Neural cell (in vitro differentiated cells): ENCODE results near the gene UNC5B. TPM values are rescaled to one million over a fixed set of nuclear protein-coding genes. Genes with fewer than 3 reads are reported as not detected.

Experiments
- H2AFZ ChIP-seq: fragments of 200-600, 300-800 bp; sonication (generic), shearing (Covaris generic); 2 replicates; pipeline ENCODE4 v1.6.0; 2014; ENCODE audit warnings: low read depth, mild to moderate bottlenecking, antibody characterized with exemption, low read length, moderate library complexity
- H3F3A ChIP-seq: fragments of 200-600 bp; shearing (Covaris generic); 2 replicates; pipeline ENCODE4 v1.6.1; 2016; ENCODE audit warnings: mild to moderate bottlenecking, moderate library complexity, mixed read lengths, antibody characterized with exemption, low read length; ENCODE audit not compliant: insufficient read depth, poor library complexity, severe bottlenecking
- H3K27ac ChIP-seq: fragments of 200-600, 300-800 bp; sonication (generic), shearing (Covaris generic); 2 replicates; pipeline ENCODE4 v1.5.1; 2014; ENCODE audit warnings: mild to moderate bottlenecking, low read length, moderate library complexity
- H3K27me3 ChIP-seq: fragments of 300-800, 200-600 bp; sonication (generic), shearing (Covaris generic); 2 replicates; pipeline ENCODE4 v1.6.0; 2014; ENCODE audit warnings: mild to moderate bottlenecking, low read depth, low read length, moderate library complexity; ENCODE audit not compliant: insufficient read depth
- H3K36me3 ChIP-seq: fragments of 300-800, 200-600 bp; sonication (generic), shearing (Covaris generic); 2 replicates; pipeline ENCODE4 v1.5.1; 2014; ENCODE audit warnings: mild to moderate bottlenecking, antibody characterized with exemption, low read length, moderate library complexity; ENCODE audit not compliant: insufficient read depth
- H3K4me2 ChIP-seq: fragments of 300-800, 200-600 bp; sonication (generic), shearing (Covaris generic); 2 replicates; pipeline ENCODE4 v1.6.0; 2014; ENCODE audit warnings: mild to moderate bottlenecking, low read length
- H3K4me3 ChIP-seq: fragments of 300-800, 200-600 bp; sonication (generic), shearing (Covaris generic); 2 replicates; pipeline ENCODE4 v1.5.1; 2014; ENCODE audit warnings: mild to moderate bottlenecking, low read length, moderate library complexity
- H3K79me2 ChIP-seq: fragments of 200-600 bp; shearing (Covaris generic); replicated peaks from 2 replicates; pipeline ENCODE4 v1.6.0; 2014; ENCODE audit warnings: mild to moderate bottlenecking, low read length, moderate library complexity; ENCODE audit not compliant: insufficient read depth
- H3K9ac ChIP-seq: fragments of 300-800, 200-600 bp; sonication (generic), shearing (Covaris generic); 2 replicates; pipeline ENCODE4 v1.6.1; 2016; ENCODE audit warnings: mild to moderate bottlenecking, low read length, mixed read lengths
- H3K9me2 ChIP-seq: fragments of 200-600 bp; shearing (Covaris generic); 2 replicates; pipeline ENCODE4 v1.6.1; 2016; ENCODE audit warnings: mild to moderate bottlenecking, low read length, mixed read lengths; ENCODE audit not compliant: insufficient read depth
- H3K9me3 ChIP-seq: fragments of 200-600, 300-800 bp; sonication (generic), shearing (Covaris generic); 2 replicates; pipeline ENCODE4 v1.6.1; 2016; ENCODE audit warnings: mild to moderate bottlenecking, mixed run types, low read length, moderate library complexity, mixed read lengths
- H4K20me1 ChIP-seq: fragments of 200-600 bp; shearing (Covaris generic); 2 replicates; pipeline ENCODE4 v1.6.1; 2016; ENCODE audit warnings: mild to moderate bottlenecking, mixed run types; ENCODE audit not compliant: insufficient read depth
- CTCF ChIP-seq: fragments of 450-650 bp; IDR thresholded peaks from 2 replicates; pipeline ENCODE4 v1.5.1; 2014; ENCODE audit warnings: antibody characterized with exemption, mild to moderate bottlenecking, moderate library complexity; ENCODE audit not compliant: poor library complexity, severe bottlenecking
- EP300 ChIP-seq: fragments of 450-650 bp; conservative IDR thresholded peaks from 2 replicates; pipeline ENCODE4 v1.6.1; 2014; ENCODE audit warnings: antibody characterized with exemption, mild to moderate bottlenecking, moderate library complexity; ENCODE audit not compliant: poor library complexity, severe bottlenecking
- EZH2 ChIP-seq: fragments of 200-600, 300-800 bp; shearing (Covaris generic), sonication (generic); IDR thresholded peaks from 2 replicates; pipeline ENCODE4 v1.6.1; 2014; ENCODE audit warnings: antibody characterized with exemption, low read length, borderline replicate concordance, mild to moderate bottlenecking; ENCODE audit not compliant: insufficient read depth, poor library complexity, severe bottlenecking
- MXI1 ChIP-seq: fragments of 450-650 bp; conservative IDR thresholded peaks from 2 replicates; pipeline ENCODE4 v1.6.1; 2014; ENCODE audit warnings: antibody characterized with exemption, mild to moderate bottlenecking; ENCODE audit not compliant: poor library complexity, severe bottlenecking
- POLR2AphosphoS5 ChIP-seq: IDR thresholded peaks from 2 replicates; pipeline ENCODE4 v1.6.1; 2012
- RAD21 ChIP-seq: fragments of 450-650 bp; conservative IDR thresholded peaks from 2 replicates; pipeline ENCODE4 v1.6.1; 2014; ENCODE audit warnings: antibody characterized with exemption, mild to moderate bottlenecking, moderate library complexity
- REST ChIP-seq: IDR thresholded peaks from 2 replicates; pipeline ENCODE4 v1.6.1; 2012; ENCODE audit warnings: borderline replicate concordance
- SMC3 ChIP-seq: fragments of 450-650 bp; conservative IDR thresholded peaks from 2 replicates; pipeline ENCODE4 v1.6.1; 2014; ENCODE audit warnings: antibody characterized with exemption, mild to moderate bottlenecking, moderate library complexity; ENCODE audit not compliant: poor library complexity
- TAF1 ChIP-seq: IDR thresholded peaks from 2 replicates; pipeline ENCODE4 v1.6.1; 2012; ENCODE audit warnings: low read depth
- polyA plus RNA-seq: library from polyadenylated mRNA; depleted of rRNA; stranded (reverse); fragments of >200 nt; gene quantifications from 2 replicates; pipeline ENCODE4 v1.2.3, GENCODE V29; 2014

The UNC5B gene
- polyA plus RNA-seq, 1 donor from 2014 or later: 2.0 TPM

- H3K9me2 ChIP-seq: no peaks in the 10 kb centered on the region
- no peaks in the 10 kb centered on the region for H3K27me3 ChIP-seq
- H3K79me2 ChIP-seq: no peaks in the 10 kb centered on the region
- no peak overlapping the region for H3K4me3 ChIP-seq
- H3K36me3 ChIP-seq: no peaks in the 10 kb centered on the region
- H3F3A ChIP-seq: no peaks in the 10 kb centered on the region
- no peak overlapping the region for H3K9ac ChIP-seq
- H4K20me1 ChIP-seq: no peaks in the 10 kb centered on the region
- no peak overlapping the region for H3K27ac ChIP-seq
- no peaks in the 10 kb centered on the region for H3K9me3 ChIP-seq
- H2AFZ ChIP-seq: no peak overlapping the region
- no peak overlapping the region for H3K4me2 ChIP-seq
- TF ChIP-seq RAD21 (no peak), POLR2AphosphoS5 (no peak), EZH2 (no peak), SMC3 (no peak), CTCF (no peak), TAF1 (no peak), EP300 (no peak), MXI1 (no peak), REST (no peak)
Measured at GRCh38 chr10:71197955-71198354, 14.4 kb upstream of the UNC5B start.

GRCh38 chr10:71201849-71202248 is 10.5 kb upstream of the UNC5B start:
- no peak overlapping the region for H3K4me2 ChIP-seq
- TF ChIP-seq EP300: no peak
- TF ChIP-seq SMC3: no peak
- H4K20me1 ChIP-seq: no peaks in the 10 kb centered on the region

GRCh38 chr10:71202314-71202713 is 10.1 kb upstream of the UNC5B start:
- TF ChIP-seq REST (no peak), MXI1 (no peak), EZH2 (no peak), RAD21 (no peak), TAF1 (no peak), CTCF (no peak), EP300 (no peak), SMC3 (no peak), POLR2AphosphoS5 (no peak)

More at GRCh38 chr10:71201849-71202248, 10.5 kb upstream of the UNC5B start:
- Histone ChIP-seq H3K9me2 (no peaks in the 10 kb centered on the region), H3K79me2 (no peaks in the 10 kb centered on the region), H3F3A (no peaks in the 10 kb centered on the region), H3K4me3 (no peak overlapping the region), H3K27ac (no peak overlapping the region), H3K9me3 (no peaks in the 10 kb centered on the region), H3K9ac (no peak overlapping the region), H3K36me3 (no peaks in the 10 kb centered on the region), H3K27me3 (no peaks in the 10 kb centered on the region), H2AFZ (no peak overlapping the region)

More at GRCh38 chr10:71202314-71202713, 10.1 kb upstream of the UNC5B start:
- no peaks in the 10 kb centered on the region for H3F3A ChIP-seq
- no peaks in the 10 kb centered on the region for H4K20me1 ChIP-seq
- no peak overlapping the region for H3K9ac ChIP-seq
- no peak overlapping the region for H2AFZ ChIP-seq
- no peak overlapping the region for H3K4me2 ChIP-seq
- H3K4me3 ChIP-seq: no peak overlapping the region
- no peaks in the 10 kb centered on the region for H3K79me2 ChIP-seq
- H3K9me3 ChIP-seq: no peaks in the 10 kb centered on the region
- no peak overlapping the region for H3K27ac ChIP-seq
- H3K36me3 ChIP-seq: no peaks in the 10 kb centered on the region
- no peaks in the 10 kb centered on the region for H3K27me3 ChIP-seq
- H3K9me2 ChIP-seq: no peaks in the 10 kb centered on the region
